ENCODE data around the gene ZNF584.

- TF ChIP-seq CTCF (IDR thresholded peaks at IDR 0.05) (no peak), POLR2AphosphoS5 (IDR thresholded peaks at IDR 0.05) (no peak)
Observed at GRCh38 chr19:58398087-58398486, 10.4 kb upstream of the ZNF584 start.
